HL-60 (cell line): ENCODE results near the gene SPATA25.

Source experiments
- DNase-seq, 2 experiments: peaks; one replicate each; pipeline ENCODE4 v3.0.0-alpha.2; 2010 to 2020; ENCODE audit warnings: low read depth in 1 of 2, low spot score in 1 of 2
- H3K27ac ChIP-seq: fragments of 250-450 bp; sonication (Bioruptor Pico); replicated peaks from 2 replicates; pipeline ENCODE4 v1.5.1; 2020; ENCODE audit warnings: mild to moderate bottlenecking, moderate library complexity
- H3K27me3 ChIP-seq: fragments of 250-450 bp; sonication (Bioruptor Pico); 2 replicates; pipeline ENCODE4 v1.5.1; 2021; ENCODE audit warnings: mild to moderate bottlenecking, moderate library complexity; ENCODE audit not compliant: insufficient read depth, poor library complexity, severe bottlenecking
- H3K4me3 ChIP-seq: replicated peaks from 2 replicates; pipeline ENCODE4 v1.5.1; 2011; ENCODE audit warnings: mild to moderate bottlenecking, control low read depth, low read length; ENCODE audit not compliant: insufficient read depth
- CTCF ChIP-seq: IDR thresholded peaks from one replicate; pipeline ENCODE4 v1.5.1; 2011; ENCODE audit warnings: low read length, control low read depth, inconsistent platforms; ENCODE audit not compliant: insufficient read depth
- GABPA ChIP-seq: IDR thresholded peaks from 2 replicates; pipeline ENCODE4 v1.6.1; 2012; ENCODE audit warnings: low read depth
- POLR2AphosphoS5 ChIP-seq: IDR thresholded peaks from 2 replicates; pipeline ENCODE4 v1.6.1; 2012; ENCODE audit warnings: low read depth
- REST ChIP-seq: IDR thresholded peaks from 2 replicates; pipeline ENCODE4 v1.6.1; 2012; ENCODE audit warnings: low read depth; ENCODE audit not compliant: insufficient replicate concordance
- SPI1 ChIP-seq: IDR thresholded peaks from 2 replicates; pipeline ENCODE4 v1.6.1; 2012; ENCODE audit warnings: low read depth, mild to moderate bottlenecking, borderline replicate concordance

The SPATA25 gene

GRCh38 chr20:45857114-45857881, 30.1 kb downstream of the SPATA25 start, which contains the start of the genes ACOT8 and ZSWIM3:
Gene ACOT8 (minus strand): TSS chr20:45857392. CDS start chr20:45857315, 77 bp downstream.
Gene ZSWIM3 (plus strand): TSS chr20:45857614. CDS start chr20:45857826, 212 bp downstream.
- DNase-seq: peak; percentile 99 to 100
- Histone ChIP-seq H3K27ac (peak within 1 kb of the TSS; percentile 77), H3K4me3 (peak within 1 kb of the TSS; percentile 94), H3K27me3 (no peaks in the 10 kb centered on the region)
- TF ChIP-seq REST (peak; percentile 41), SPI1 (peak; percentile 55; the same call in 1 of the 2 replicates), GABPA (peak; percentile 98), CTCF (no peak), POLR2AphosphoS5 (peak; percentile 69; the same call in 1 of the 2 replicates)

GRCh38 chr20:45853484-45853883, 33.9 kb downstream of the SPATA25 start:
- TF ChIP-seq SPI1: no peak
- no peak for TF ChIP-seq REST
- no peak for TF ChIP-seq POLR2AphosphoS5
- TF ChIP-seq CTCF: no peak
- no peak for TF ChIP-seq GABPA
- H3K4me3 ChIP-seq: no peak overlapping the region
- H3K27me3 ChIP-seq: no peaks in the 10 kb centered on the region
- no peak for DNase-seq
- no peak overlapping the region for H3K27ac ChIP-seq

- Histone ChIP-seq H3K27ac (no peak overlapping the region), H3K4me3 (no peak overlapping the region), H3K27me3 (no peaks in the 10 kb centered on the region)
- no peak for DNase-seq
- TF ChIP-seq REST (no peak), POLR2AphosphoS5 (no peak), GABPA (no peak), SPI1 (no peak), CTCF (no peak)
Measured at GRCh38 chr20:45852326-45852725, 35.1 kb downstream of the SPATA25 start.
